ENCODE results near the gene DTNB.

The DTNB gene

DNA sequence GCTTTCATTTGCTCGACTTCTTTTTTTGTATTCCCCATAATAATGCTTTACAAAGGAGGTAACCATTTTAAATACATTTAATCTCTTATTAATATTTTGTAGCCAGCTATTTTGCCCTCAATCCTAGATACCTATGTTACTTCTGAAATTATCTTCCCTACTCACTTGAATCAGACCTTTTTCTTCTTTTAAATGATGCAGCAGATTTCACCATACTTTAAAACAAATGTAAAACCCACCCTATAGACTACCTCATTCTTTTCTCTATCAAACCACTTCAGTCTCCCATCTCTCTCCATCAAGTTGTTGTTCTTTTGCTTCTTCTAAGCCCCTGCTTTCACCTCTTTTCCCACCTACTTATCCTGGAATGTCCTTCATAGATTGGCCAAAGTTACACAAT lies 180.2 kb downstream of the DTNB start:
- DNase-seq: no peak

DNA sequence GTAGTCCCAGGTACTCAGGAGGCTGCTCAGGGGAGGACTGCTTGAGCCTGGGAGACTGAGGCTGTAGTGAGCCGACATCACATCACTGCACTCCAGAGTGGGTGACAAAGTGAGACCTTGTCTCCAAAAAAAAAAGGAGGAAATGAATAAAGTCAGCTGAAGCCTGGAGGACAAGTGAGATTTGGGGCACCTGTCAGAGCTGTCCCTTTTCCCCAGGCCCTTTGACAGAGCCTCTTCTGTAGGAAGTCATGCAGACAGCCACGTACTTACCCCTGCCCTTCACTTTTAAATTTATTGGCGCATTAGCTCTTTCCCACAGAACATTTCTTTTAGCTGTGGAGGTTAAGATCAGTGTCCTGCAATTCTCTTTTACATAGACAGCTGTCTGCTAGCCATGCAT lies 180.7 kb downstream of the DTNB start:
- no peak for DNase-seq

DNA sequence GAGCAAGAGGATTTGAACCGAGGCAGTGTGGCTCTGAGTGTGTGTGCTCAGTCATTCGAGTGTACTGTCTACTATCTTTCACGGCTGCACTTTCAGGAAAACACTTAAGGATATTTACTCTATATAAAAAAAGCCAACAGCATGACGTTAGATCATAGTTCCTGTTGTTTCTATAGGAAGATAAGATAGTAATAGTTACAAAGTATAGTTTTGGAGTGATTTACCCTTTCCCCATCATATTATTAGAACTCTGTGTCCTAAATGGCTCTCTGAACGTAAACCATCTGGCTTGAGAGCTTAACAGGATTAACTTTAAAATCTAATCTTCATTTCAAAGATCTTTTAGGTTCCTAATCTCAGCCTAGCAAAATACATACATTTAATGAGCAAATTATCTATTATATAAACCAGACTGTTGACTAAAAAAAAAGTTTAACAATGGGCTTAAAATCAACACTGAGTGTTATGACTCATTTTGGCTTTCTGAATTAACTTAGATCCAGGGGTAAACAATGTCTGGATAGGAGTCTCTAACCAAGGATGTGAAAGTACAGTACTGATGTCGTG lies 181.3 kb downstream of the DTNB start:
- no peak for DNase-seq

DNA sequence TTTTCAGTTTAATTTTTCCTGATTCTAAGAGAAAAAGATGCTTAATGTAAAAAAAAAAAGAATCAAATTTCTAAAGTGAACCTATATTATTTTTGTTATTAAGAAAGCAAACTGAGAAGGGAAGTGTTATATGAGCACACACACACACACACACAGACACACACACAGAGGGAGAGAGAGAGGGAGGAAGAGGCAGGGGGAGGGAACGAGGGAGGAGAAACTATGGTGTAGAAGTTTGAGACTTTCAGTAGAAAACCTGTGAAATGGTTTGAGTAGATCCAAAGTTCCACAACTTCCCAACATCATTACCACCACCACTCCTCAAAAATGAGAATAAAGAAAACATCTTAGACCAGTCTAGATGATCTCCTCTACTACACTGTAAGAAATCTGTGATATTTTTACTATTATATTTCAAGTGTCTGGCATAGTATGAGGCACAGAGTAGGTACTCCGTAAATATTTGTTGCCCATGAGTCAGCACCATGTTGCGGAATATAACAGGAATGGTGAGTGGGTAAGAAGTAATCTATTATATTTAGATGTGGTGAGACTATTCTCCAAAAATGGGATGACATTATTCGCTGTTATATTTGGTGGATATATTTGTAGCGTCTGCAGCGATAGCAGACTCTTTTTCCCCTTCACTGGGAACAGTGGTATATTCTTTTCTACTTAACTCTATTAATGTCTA lies 182.2 kb downstream of the DTNB start:
- DNase-seq: no peak

DNA sequence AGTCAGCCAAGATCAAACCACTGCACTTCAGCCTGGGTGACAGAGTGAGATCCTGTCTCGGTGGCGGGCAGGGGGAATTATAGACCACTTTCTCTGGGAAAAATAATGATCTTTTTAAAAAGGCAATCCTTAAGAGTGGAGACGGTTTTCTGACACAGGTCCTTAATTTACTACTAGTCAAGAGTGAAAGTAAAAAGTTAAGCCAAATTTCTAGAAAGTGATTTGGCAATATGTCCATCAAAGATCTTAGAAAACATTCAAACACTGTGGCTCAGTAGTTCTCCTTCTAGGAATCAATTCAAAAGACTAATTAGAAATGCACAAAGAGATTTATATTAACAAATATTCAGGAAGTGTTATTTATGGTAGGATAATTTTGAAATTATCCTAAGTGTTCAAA lies 183.2 kb downstream of the DTNB start:
- no peak for DNase-seq

DNA sequence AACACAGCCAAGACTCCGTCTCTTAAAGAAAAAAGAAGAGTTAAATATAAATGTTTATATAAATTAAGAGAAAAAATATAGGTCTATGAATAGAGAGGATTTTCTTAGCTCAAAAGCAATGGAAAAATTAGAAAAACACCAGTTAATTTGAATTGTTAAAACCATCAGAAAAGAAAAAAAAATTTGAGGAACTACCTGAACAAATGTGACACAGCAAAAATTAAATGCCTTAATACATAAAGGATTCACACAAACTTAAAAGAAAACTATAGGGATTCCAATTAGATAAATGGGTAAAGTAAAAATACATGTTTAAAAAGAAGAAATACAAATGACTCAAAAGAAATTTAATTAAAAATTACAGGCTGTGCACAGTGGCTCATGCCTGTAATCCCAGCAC lies 183.7 kb downstream of the DTNB start:
- DNase-seq: no peak

DNA sequence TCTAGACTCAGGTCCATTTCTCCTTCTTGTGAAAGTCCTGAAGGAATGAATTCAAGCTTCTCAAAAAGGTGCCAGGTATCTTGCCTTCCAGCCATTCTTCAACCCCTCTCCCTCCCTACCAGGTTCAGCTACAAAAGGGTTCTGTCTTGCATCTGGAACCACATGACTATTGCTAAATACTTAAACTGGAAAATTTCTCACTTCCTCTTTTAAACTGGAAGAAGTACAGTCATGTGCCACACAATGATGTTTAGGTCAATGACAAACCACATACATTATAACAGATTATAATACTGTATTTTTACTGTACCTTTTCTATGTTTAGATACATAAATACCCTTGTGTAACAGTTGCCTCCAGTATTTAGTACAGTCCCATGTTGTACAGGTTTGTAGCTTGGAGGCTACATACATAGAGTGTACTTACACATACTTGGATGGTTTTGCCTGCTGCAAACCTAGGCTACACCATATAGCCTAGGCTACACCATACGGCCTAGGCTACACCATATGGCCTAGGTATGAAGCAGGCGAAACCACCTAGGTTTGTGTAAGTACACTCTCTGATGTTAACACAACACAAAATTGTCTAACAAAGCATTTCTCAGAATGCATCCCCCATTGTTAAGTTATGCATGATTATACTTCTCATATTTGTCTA lies 189.6 kb downstream of the DTNB start:
- DNase-seq: no peak

DNA sequence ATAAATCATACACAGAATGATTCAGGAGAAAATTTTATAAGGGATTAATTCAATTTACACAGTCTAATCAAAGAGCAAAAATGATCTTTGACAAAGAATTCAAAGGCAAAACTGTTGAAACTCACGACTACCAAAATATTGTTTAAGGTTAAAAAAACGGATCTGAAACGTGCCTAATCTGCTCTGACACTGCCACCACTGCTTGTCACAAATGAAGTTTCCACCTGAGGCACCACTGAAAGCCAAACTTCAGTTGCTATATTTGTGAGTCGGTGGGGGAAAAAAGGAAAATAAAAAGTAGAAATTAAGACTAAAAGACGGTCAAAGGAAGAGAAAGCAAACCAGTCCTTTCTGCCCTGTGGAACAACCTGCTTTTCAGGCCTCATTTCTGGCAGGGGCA lies 191.0 kb downstream of the DTNB start:
- no peak for DNase-seq

DNA sequence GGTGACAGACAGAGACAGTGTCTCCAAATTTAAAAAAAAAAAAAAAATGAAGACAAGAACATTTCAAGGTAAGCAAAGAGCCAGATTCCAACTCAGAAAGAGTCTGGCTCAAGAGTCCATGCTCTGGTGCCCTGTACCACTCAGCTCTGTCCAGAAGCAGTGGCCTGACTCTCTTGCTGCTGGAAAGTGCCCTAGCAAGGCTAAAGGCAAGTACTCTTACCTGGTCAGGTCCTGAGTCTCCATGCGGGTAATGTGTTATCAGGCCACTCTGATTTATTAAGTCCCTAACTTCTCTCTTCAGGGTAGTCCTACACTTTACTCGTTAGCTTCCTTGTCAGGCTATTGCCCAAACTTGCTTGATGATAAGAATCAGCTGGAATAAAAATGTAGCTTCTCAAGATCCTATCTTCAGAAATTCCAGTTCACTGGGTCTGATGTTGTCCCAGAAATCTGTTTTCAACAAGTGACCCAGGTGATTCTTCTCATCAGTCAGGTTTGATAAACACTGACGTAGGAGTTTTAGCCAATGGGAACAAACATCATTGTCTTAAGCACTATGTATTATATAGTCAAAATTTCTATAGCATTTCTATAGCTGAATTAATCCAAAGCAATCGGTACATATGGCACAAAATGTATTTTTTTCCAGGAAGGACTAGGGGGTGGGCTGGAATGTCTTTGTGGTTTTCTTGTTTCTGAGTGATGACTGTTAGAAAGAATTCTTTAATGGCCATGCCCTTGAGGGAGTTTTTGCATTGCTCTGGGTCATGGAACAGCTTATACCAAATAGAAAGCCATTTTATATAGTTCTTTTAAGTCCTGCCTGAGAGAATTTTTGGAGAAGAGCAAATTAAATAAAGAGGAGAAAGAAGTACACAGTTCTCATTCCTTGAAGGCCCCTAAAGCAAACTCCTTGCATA lies 191.7 kb downstream of the DTNB start:
- DNase-seq: no peak

DNA sequence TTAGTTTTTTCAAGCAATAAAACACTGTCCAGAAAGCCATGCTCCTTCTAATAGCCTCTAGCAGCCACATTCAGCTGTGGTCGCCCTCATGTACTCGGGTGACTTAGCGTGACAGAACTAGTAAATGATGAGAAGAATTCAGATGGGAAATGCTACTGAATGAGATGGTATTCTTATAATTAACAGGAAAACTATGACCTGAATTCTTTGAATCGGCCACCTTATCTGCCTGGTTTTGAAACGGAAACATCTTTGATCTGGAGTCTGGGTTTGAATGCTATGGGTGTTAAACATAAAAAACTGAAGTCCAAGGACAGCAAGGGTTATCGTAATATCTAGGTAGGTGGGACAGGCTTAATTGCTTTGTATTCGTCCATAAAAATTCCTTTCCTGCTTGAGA lies 192.8 kb downstream of the DTNB start:
- no peak for DNase-seq

DNA sequence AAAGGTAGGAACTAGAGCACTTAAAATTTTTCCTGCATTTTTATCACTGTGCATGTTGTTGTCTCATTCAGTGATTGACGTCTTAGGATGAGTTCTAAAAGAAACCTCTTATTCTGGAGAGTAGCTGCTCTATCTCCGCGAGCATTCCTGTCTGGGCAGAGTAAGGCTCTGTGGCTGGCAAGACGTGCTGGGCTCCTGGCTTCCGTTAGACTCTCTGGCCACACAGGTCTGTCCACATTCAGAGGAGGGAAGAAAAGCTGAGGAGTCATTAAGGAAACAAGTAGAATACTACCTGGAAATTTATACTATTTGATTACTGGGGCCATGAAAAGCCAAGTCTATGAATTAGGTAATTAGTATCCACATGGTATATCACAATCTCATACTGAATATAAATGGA lies 193.6 kb downstream of the DTNB start:
- DNase-seq: no peak

DNA sequence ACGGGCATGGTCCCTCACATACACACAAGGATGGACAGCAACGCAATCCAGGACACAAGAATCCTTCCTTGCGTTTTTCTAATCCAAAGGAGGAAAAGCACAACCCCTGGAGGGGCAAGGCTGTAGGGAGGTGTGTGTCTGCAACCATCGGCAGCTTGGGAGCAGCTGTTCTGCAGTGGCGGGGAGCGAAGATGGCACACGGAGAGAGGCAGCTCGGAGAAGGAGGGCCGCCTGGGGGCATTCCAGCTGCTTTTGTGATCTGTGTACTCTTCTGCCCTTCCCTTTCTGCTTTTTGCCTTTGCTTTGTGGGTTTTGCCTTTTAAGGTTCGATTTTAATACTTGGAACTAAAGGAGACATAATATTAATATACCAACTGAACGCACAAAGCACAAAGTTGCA lies 194.6 kb downstream of the DTNB start:
- DNase-seq: no peak

DNA sequence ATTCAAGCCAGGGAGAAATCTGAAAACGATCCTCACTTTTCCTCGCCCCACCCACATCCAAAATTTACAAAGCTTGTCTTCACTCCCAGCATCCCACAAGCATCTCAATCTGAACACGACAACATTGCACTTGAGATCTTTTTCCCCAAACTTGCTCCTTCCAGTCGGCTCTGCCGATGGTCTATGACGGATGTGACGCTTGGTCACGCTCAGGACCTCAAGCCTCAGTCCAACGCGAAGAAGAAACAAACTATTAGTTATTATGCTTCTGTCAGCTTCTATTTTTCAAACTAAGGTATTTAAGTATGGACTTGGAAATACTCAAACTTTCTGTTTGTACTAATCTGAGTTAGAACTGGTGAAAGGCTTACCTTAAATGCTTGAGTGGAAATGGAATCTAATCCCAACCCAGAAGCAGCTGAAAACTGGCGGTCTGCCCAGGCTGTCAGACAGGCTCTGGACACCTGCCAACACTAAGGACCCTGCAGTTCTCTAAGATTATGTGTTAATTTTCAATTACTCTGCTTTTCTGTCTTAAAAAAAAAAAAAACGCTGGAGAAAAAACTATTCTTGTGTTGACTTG lies 199.5 kb downstream of the DTNB start:
- DNase-seq: no peak

DNA sequence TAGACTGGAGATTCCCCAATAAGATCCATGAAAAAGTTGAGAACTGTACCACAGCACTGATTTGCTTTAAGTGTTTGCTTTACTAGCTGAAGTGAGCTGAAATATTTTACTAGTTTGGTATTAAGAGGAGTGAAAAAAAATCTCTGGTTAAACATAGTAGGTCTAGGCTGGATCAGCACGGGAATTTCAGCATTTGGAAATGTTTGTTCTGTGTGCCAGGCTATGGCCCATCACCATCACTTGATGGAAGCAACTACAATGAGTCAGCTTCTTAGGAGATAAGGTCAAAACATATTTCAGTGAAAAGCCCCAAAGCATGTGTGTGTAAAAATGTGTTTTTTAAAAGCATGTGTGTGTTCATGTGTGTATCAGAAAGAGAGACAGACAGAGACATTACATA lies 200.2 kb downstream of the DTNB start:
- no peak for DNase-seq

DNA sequence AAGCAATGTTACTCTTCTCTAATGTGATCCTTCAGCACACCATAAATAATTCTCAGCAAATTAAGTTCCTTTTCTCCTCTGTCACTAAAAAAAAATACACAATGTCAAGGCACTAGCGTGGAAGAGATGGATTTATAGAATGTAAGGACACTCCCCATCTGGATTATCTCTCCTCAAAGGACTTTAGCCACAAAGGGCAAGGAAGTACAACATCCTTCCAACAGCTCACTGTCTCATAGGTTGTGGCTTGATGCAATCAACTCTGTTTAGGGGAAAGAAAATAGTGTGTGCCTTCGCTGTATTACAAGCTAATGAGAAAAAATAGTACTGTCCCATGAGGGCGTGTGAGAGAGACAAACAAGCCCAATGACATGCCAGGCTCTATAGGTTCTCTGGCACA lies 202.6 kb downstream of the DTNB start:
- DNase-seq: no peak

DNA sequence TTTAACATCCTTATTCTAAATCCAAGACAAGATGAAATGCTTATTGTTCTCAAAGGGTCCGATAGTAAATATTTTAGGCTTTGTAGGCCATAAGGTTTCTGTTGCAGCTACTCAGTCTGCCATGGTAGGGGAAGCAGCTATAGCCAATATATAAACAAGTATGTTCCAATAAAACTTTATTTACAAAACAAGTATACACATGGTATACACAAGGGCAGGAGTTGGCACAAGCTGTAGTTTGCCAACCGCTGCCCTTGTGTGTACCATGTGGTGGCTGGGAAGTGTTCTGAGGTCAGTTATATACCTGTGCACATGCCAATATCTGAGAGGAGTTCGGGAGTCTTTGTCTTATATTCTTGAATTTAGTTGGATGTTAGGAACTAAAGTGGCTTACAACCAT lies 205.6 kb downstream of the DTNB start:
- DNase-seq: no peak

DNA sequence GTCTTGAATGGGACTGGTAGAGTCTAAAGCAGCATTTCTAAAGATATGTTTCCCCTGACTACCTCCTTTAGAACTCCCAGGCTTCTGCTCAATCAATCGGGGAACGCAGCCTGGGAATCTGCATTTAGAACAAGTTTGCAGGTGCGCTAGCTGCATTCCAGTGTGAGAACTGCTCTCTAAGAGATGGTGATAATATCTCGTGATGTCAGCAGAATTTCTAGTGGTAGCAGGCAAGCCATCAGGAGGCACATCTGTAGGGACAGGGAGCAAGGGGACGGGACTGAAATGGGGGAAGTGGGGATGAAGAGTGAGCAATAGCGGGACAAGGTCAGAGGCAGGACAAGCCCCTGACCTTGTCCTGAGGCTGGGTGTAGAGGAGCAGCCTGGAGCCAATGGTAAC lies 211.4 kb downstream of the DTNB start:
- no peak for DNase-seq

DNA sequence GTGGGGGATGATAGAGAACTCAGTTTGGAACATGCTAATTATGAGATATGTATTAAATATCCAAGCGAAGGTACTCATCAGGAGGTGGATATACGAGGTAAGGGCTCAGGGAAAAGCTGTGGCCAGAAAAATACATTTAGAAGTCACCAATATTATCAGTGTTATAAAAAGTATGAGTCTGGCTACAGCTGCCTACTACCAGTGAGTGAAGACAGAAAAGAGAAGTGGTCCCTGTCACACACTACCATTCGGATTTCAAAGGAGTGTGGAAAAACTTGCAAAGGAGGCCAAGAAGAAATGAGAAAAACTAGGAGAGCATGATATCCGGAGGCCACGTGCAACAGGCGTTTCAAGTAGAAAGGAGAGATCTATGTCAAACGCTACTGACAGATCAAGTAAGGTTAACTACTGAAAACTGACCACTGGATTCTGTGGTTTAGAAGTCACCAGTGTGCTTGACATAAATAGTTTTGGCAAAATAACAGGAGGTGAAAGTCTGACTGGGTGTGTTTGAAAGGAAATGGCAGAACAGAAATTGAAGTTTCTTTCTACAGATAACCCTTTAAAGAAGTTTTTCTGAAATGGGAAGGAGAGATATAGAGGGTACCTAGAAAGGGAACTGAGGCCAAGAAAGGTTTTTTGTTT lies 213.0 kb downstream of the DTNB start:
- no peak for DNase-seq

DNA sequence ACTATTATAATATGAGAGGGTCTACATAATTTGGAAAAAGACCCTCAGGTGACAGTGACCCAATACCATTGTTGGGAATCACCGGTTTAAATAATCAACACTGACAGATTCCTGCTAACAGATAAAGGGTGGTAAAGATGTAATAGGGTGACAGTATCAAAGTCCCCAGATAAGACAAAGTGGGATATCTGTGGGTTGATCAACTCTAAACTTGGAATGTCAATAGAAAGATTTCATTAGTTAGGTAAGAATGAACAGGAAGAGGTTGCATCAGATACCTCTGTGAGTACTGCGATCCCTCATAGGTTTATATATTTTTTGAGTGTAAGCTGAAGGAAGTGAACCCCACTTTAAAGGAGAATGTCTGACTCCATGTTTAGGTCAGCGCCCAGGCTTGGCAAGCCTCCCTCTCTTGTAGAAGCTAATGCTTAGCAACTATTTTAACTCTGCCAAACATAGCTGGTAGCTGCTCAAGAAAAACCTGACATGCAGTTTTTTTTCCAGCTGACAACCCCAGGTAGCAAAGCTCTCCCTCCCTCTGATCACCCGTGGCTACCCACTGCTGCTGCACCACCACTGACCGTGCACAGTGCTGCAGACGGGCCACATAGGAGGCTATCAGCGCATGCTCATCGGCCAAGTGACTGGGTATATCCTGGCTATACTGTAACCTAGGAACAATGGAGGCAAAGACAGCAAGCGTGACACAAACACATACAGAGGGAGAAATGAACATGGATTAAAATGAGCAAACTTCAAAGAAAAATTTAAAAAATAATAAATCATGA lies 218.4 kb downstream of the DTNB start:
- no peak for DNase-seq

DNA sequence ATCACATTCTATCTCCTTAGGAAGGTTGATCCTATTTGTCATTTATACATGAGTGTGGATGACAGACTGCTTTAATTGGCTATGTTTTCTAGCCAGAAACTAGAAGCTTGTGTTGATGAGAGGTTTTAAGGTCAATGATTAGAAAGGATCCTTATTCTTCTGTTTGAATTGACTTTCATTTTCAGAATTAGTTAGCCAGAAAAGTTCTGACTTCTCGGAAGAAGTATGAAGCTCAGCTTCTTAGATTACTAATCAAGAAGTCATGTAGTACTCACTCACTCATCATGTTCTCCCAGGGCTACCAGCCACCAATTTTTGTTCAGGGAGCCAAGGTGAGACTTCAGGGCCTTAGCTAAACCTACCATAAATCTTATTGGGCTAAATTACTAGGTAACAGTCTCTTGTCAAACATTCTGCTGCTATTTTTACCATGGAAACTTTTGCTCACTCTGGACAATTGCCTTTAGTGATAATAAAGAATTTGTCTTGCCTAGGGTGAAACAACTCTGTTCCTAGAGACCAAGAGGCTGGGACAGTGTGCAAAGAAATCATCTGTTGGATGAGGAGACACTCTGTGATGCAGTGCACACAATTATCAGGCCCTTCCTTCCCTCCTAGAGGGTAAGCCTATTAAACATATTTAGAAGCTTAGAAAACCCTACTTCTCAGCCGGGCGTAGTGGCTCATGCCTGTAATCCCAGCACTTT lies 220.0 kb downstream of the DTNB start:
- DNase-seq: no peak

DNA sequence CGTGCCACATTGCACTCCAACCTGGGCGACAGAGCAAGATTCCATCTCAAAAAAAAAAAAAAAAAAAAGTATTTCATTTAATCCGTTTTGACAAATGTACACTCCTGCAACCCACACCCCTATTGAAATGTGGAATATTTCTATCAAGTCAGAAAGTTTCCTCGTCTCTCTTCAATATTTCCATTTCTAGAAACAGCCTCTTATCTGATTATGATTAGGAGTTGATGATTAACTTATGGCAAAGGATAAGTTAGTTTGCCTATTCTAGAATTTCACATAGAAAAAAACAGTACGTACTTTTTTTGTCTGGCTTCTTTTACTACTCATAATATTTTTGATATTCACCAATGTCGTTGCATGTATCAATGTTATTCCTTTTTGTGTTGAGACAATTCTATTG lies 224.6 kb downstream of the DTNB start:
- DNase-seq: no peak
